ENCODE results near the gene PTPRN2. TPM values are rescaled to one million over a fixed set of nuclear protein-coding genes. Genes with fewer than 3 reads are reported as not detected.

Gene PTPRN2
- total RNA-seq, 1 experiment from 2014 or later = 2.1 TPM

GRCh38 chr7:158320328-158320727 is 267.3 kb downstream of the PTPRN2 start:
- intact Hi-C loops (cut with micrococcal nuclease) = no loop called here
- no peaks in the 10 kb centered on the region for H3K4me1 ChIP-seq (ENCODE audit: control insufficient read depth in 1 of 2, insufficient read depth in 2 of 2, low read length in 2 of 2)
- no peak overlapping the region for H3K9ac ChIP-seq (ENCODE audit: low read length)
- H3K4me2 ChIP-seq (ENCODE audit: low read length) = no peak overlapping the region
- H3K9me3 ChIP-seq (ENCODE audit: control insufficient read depth in 1 of 2, insufficient read depth in 1 of 2, low read depth in 1 of 2, low read length in 2 of 2) = no peaks in the 10 kb centered on the region; a peak in 1 of 4 replicates
- ChIA-PET POLR2A (no interaction called here), RAD21 (ENCODE audit: low non-redundant PET in 1 of 2, low total read pairs in 2 of 2, uncharacterized antibody in 2 of 2, unreplicated experiment in 2 of 2) (no interaction called here), CTCF (no interaction called here)
- H3K27ac ChIP-seq (ENCODE audit: low read depth, low read length) = no peak overlapping the region
- H2AFZ ChIP-seq (ENCODE audit: low read depth, low read length, poor library complexity, severe bottlenecking) = no peak overlapping the region
- H3K79me2 ChIP-seq (ENCODE audit: insufficient read depth, low read length) = no peaks in the 10 kb centered on the region
- H3K4me3 ChIP-seq (replicated peaks in 1 of 2; ENCODE audit: low read depth in 1 of 2, low read length in 2 of 2) = no peak overlapping the region
- DNase-seq (ENCODE audit: low read depth, low spot score) (no peak), ATAC-seq (no peak)
- H4K20me1 ChIP-seq (ENCODE audit: insufficient read depth) = no peaks in the 10 kb centered on the region
- no peaks in the 10 kb centered on the region for H3K36me3 ChIP-seq (ENCODE audit: control insufficient read depth in 1 of 2, insufficient read depth in 2 of 2, low read length in 2 of 2)
- H3K9me2 ChIP-seq (ENCODE audit: insufficient read depth) = no peaks in the 10 kb centered on the region
- TF ChIP-seq TCF7L2 (IDR thresholded peaks at IDR 0.05; ENCODE audit: borderline replicate concordance, extremely low read depth, insufficient read depth, insufficient read length) (no peak), SRF (IDR thresholded peaks at IDR 0.05; ENCODE audit: low read depth) (no peak), CTCF (IDR thresholded peaks at IDR 0.05 in 2 of 3, conservative IDR thresholded peaks at IDR 0.05 in 1 of 3; ENCODE audit: borderline replicate concordance in 1 of 3, insufficient read depth in 1 of 3, low read depth in 2 of 3, low read length in 2 of 3) (no peak), ZNF274 (IDR thresholded peaks at IDR 0.05; ENCODE audit: low read depth, low read length) (no peak), FOSL1 (IDR thresholded peaks at IDR 0.05; ENCODE audit: low read depth) (no peak), ZFX (IDR thresholded peaks at IDR 0.05) (no peak), RAD21 (IDR thresholded peaks at IDR 0.05; ENCODE audit: low read depth) (no peak), CEBPB (IDR thresholded peaks at IDR 0.05; ENCODE audit: low read depth) (no peak), EGR1 (IDR thresholded peaks at IDR 0.05; ENCODE audit: low read depth) (no peak), POLR2A (IDR thresholded peaks at IDR 0.05; ENCODE audit: borderline replicate concordance, extremely low read depth, insufficient read depth, insufficient read length) (no peak), ELF1 (IDR thresholded peaks at IDR 0.05; ENCODE audit: borderline replicate concordance, low read depth) (no peak)
- TF ChIP-seq, protein P1, sequence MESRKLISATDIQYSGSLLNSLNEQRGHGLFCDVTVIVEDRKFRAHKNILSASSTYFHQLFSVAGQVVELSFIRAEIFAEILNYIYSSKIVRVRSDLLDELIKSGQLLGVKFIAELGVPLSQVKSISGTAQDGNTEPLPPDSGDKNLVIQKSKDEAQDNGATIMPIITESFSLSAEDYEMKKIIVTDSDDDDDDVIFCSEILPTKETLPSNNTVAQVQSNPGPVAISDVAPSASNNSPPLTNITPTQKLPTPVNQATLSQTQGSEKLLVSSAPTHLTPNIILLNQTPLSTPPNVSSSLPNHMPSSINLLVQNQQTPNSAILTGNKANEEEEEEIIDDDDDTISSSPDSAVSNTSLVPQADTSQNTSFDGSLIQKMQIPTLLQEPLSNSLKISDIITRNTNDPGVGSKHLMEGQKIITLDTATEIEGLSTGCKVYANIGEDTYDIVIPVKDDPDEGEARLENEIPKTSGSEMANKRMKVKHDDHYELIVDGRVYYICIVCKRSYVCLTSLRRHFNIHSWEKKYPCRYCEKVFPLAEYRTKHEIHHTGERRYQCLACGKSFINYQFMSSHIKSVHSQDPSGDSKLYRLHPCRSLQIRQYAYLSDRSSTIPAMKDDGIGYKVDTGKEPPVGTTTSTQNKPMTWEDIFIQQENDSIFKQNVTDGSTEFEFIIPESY (IDR thresholded peaks at IDR 0.05; ENCODE audit: extremely low read depth, insufficient replicate concordance, low read length) = no peak
- TF ChIP-seq, protein P2, sequence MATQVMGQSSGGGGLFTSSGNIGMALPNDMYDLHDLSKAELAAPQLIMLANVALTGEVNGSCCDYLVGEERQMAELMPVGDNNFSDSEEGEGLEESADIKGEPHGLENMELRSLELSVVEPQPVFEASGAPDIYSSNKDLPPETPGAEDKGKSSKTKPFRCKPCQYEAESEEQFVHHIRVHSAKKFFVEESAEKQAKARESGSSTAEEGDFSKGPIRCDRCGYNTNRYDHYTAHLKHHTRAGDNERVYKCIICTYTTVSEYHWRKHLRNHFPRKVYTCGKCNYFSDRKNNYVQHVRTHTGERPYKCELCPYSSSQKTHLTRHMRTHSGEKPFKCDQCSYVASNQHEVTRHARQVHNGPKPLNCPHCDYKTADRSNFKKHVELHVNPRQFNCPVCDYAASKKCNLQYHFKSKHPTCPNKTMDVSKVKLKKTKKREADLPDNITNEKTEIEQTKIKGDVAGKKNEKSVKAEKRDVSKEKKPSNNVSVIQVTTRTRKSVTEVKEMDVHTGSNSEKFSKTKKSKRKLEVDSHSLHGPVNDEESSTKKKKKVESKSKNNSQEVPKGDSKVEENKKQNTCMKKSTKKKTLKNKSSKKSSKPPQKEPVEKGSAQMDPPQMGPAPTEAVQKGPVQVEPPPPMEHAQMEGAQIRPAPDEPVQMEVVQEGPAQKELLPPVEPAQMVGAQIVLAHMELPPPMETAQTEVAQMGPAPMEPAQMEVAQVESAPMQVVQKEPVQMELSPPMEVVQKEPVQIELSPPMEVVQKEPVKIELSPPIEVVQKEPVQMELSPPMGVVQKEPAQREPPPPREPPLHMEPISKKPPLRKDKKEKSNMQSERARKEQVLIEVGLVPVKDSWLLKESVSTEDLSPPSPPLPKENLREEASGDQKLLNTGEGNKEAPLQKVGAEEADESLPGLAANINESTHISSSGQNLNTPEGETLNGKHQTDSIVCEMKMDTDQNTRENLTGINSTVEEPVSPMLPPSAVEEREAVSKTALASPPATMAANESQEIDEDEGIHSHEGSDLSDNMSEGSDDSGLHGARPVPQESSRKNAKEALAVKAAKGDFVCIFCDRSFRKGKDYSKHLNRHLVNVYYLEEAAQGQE (IDR thresholded peaks at IDR 0.05; ENCODE audit: low read depth) = no peak
- no TSS peak for BruUV-seq (replicated peaks)
- H3K27me3 ChIP-seq (ENCODE audit: insufficient read depth, low read length) = no peaks in the 10 kb centered on the region
